ENCODE measurements around the gene NDUFS2.

GRCh38 chr1:161195171-161195570, 7.0 kb upstream of the NDUFS2 start:
- TF ChIP-seq EP300 (IDR thresholded peaks at IDR 0.05), result no peak
- TF ChIP-seq, protein P1, sequence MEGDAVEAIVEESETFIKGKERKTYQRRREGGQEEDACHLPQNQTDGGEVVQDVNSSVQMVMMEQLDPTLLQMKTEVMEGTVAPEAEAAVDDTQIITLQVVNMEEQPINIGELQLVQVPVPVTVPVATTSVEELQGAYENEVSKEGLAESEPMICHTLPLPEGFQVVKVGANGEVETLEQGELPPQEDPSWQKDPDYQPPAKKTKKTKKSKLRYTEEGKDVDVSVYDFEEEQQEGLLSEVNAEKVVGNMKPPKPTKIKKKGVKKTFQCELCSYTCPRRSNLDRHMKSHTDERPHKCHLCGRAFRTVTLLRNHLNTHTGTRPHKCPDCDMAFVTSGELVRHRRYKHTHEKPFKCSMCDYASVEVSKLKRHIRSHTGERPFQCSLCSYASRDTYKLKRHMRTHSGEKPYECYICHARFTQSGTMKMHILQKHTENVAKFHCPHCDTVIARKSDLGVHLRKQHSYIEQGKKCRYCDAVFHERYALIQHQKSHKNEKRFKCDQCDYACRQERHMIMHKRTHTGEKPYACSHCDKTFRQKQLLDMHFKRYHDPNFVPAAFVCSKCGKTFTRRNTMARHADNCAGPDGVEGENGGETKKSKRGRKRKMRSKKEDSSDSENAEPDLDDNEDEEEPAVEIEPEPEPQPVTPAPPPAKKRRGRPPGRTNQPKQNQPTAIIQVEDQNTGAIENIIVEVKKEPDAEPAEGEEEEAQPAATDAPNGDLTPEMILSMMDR (IDR thresholded peaks at IDR 0.05), result no peak
- no peak for TF ChIP-seq POLR2A (IDR thresholded peaks at IDR 0.05; ENCODE audit: low read depth)
